ENCODE results near the gene CFAP43.
A peak's percentile ranks its signal among the peaks of the same experiment; 100 is the strongest.

CFAP43 gene

GRCh38 chr10:104122225-104123107, 109.7 kb downstream of the CFAP43 start:
- no peak for DNase-seq (ENCODE audit: low read depth)
- H3K4me3 ChIP-seq (ENCODE audit: low read length), result peak overlapping the region; percentile 75
- TF ChIP-seq CTCF (conservative IDR thresholded peaks at IDR 0.05; ENCODE audit: low read depth, low read length), result no peak

- DNase-seq (ENCODE audit: low read depth), result peak; percentile 92
- H3K4me3 ChIP-seq (ENCODE audit: low read length), result peak within 1 kb of the TSS; percentile 81
- TF ChIP-seq CTCF (conservative IDR thresholded peaks at IDR 0.05; ENCODE audit: low read depth, low read length), result peak; percentile 51
Measured at GRCh38 chr10:104121485-104122224, 110.5 kb downstream of the CFAP43 start, which contains the start of gene SFR1. Gene SFR1, plus strand, starts transcription at chr10:104122171. Its CDS starts 13 bp downstream, at chr10:104122184.

DNA sequence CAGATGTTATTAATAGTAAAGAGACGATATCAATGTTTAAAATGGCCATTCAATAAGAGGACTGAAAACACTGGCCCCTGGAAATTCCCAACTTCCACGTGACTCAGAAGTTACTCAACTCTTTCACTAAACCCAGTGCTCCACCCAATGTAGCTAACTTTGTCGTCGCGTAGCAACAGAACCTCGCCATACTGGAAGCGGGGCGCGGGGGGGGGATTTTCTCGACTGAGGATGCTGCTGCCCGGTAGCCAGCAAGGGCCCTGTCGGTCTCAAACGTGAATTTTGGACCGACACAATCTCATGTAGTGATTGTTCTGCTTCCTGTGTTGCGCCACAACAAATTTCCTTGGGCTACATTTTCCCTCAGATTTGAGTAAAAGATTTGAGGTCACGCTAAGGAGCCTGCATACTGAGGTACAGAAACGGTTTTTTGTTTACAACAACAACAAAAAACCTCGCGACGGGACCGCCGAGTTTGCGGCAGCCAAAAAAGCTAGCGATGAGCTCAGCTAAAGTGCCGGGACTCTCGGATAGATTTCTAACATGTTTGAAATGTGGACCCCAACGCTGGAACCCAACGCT, 111.2 kb downstream of the CFAP43 start:
- peak overlapping the region; percentile 81 for H3K4me3 ChIP-seq (ENCODE audit: low read length)
- peak; percentile 84 for DNase-seq (ENCODE audit: low read depth)
- TF ChIP-seq CTCF (conservative IDR thresholded peaks at IDR 0.05; ENCODE audit: low read depth, low read length), result no peak

- TF ChIP-seq CTCF (conservative IDR thresholded peaks at IDR 0.05; ENCODE audit: low read depth, low read length), result no peak
- no peak for DNase-seq (ENCODE audit: low read depth)
- peak overlapping the region; percentile 81 for H3K4me3 ChIP-seq (ENCODE audit: low read length)
Measured at GRCh38 chr10:104120512-104120902, 111.7 kb downstream of the CFAP43 start.

GRCh38 chr10:104119996-104120395, 112.2 kb downstream of the CFAP43 start:
- no peak overlapping the region for H3K4me3 ChIP-seq (ENCODE audit: low read length)
- DNase-seq (ENCODE audit: low read depth), result no peak
- TF ChIP-seq CTCF (conservative IDR thresholded peaks at IDR 0.05; ENCODE audit: low read depth, low read length), result no peak

- H3K4me3 ChIP-seq (ENCODE audit: low read length), result no peak overlapping the region
- no peak for TF ChIP-seq CTCF (conservative IDR thresholded peaks at IDR 0.05; ENCODE audit: low read depth, low read length)
- DNase-seq (ENCODE audit: low read depth), result no peak
Measured at GRCh38 chr10:104117839-104118323, 114.3 kb downstream of the CFAP43 start.

All from retinal pigment epithelial cell (primary cell).